ENCODE results near the gene CXCL11.

DNA sequence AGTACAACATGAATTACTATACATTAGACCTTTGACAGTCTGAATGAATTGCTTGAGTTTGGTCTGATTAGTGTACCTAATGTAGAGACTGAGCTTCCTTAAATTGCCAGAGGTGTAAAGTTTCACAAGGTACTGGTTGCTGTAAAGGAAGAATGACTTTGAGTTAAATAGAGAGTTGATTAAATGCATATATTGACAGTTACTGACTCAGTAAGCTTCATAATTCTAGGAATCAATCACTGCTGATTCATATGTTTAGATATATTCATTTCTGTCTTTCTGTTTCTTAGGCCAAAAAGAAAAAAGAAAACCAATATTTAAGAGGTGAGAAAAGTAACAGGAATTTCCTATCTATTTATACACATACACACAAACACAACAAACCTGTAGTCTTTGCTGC lies 22.4 kb upstream of the CXCL11 start:
- TF ChIP-seq, protein P1, sequence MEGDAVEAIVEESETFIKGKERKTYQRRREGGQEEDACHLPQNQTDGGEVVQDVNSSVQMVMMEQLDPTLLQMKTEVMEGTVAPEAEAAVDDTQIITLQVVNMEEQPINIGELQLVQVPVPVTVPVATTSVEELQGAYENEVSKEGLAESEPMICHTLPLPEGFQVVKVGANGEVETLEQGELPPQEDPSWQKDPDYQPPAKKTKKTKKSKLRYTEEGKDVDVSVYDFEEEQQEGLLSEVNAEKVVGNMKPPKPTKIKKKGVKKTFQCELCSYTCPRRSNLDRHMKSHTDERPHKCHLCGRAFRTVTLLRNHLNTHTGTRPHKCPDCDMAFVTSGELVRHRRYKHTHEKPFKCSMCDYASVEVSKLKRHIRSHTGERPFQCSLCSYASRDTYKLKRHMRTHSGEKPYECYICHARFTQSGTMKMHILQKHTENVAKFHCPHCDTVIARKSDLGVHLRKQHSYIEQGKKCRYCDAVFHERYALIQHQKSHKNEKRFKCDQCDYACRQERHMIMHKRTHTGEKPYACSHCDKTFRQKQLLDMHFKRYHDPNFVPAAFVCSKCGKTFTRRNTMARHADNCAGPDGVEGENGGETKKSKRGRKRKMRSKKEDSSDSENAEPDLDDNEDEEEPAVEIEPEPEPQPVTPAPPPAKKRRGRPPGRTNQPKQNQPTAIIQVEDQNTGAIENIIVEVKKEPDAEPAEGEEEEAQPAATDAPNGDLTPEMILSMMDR (conservative IDR thresholded peaks at IDR 0.05; ENCODE audit: low read depth in 2 of 2): no peak
- no peak for TF ChIP-seq REST (IDR thresholded peaks at IDR 0.05; ENCODE audit: unreplicated experiment)
- TF ChIP-seq EZH2 (IDR thresholded peaks at IDR 0.05; ENCODE audit: low read depth, unreplicated experiment): no peak
- TF ChIP-seq, protein P2, sequence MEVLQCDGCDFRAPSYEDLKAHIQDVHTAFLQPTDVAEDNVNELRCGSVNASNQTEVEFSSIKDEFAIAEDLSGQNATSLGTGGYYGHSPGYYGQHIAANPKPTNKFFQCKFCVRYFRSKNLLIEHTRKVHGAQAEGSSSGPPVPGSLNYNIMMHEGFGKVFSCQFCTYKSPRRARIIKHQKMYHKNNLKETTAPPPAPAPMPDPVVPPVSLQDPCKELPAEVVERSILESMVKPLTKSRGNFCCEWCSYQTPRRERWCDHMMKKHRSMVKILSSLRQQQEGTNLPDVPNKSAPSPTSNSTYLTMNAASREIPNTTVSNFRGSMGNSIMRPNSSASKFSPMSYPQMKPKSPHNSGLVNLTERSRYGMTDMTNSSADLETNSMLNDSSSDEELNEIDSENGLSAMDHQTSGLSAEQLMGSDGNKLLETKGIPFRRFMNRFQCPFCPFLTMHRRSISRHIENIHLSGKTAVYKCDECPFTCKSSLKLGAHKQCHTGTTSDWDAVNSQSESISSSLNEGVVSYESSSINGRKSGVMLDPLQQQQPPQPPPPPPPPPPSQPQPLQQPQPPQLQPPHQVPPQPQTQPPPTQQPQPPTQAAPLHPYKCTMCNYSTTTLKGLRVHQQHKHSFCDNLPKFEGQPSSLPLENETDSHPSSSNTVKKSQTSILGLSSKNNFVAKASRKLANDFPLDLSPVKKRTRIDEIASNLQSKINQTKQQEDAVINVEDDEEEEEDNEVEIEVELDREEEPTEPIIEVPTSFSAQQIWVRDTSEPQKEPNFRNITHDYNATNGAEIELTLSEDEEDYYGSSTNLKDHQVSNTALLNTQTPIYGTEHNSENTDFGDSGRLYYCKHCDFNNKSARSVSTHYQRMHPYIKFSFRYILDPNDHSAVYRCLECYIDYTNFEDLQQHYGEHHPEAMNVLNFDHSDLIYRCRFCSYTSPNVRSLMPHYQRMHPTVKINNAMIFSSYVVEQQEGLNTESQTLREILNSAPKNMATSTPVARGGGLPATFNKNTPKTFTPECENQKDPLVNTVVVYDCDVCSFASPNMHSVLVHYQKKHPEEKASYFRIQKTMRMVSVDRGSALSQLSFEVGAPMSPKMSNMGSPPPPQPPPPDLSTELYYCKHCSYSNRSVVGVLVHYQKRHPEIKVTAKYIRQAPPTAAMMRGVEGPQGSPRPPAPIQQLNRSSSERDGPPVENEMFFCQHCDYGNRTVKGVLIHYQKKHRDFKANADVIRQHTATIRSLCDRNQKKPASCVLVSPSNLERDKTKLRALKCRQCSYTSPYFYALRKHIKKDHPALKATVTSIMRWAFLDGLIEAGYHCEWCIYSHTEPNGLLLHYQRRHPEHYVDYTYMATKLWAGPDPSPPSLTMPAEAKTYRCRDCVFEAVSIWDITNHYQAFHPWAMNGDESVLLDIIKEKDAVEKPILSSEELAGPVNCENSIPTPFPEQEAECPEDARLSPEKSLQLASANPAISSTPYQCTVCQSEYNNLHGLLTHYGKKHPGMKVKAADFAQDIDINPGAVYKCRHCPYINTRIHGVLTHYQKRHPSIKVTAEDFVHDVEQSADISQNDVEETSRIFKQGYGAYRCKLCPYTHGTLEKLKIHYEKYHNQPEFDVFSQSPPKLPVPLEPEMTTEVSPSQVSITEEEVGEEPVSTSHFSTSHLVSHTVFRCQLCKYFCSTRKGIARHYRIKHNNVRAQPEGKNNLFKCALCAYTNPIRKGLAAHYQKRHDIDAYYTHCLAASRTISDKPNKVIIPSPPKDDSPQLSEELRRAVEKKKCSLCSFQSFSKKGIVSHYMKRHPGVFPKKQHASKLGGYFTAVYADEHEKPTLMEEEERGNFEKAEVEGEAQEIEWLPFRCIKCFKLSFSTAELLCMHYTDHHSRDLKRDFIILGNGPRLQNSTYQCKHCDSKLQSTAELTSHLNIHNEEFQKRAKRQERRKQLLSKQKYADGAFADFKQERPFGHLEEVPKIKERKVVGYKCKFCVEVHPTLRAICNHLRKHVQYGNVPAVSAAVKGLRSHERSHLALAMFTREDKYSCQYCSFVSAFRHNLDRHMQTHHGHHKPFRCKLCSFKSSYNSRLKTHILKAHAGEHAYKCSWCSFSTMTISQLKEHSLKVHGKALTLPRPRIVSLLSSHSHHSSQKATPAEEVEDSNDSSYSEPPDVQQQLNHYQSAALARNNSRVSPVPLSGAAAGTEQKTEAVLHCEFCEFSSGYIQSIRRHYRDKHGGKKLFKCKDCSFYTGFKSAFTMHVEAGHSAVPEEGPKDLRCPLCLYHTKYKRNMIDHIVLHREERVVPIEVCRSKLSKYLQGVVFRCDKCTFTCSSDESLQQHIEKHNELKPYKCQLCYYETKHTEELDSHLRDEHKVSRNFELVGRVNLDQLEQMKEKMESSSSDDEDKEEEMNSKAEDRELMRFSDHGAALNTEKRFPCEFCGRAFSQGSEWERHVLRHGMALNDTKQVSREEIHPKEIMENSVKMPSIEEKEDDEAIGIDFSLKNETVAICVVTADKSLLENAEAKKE (CRISPR knock-in tag; IDR thresholded peaks at IDR 0.05): no peak
- no peak for TF ChIP-seq POLR2AphosphoS5 (IDR thresholded peaks at IDR 0.05; ENCODE audit: low read depth)
- no peak for TF ChIP-seq EZH2phosphoT487 (IDR thresholded peaks at IDR 0.05; ENCODE audit: unreplicated experiment)
- TF ChIP-seq ETS1 (IDR thresholded peaks at IDR 0.05): no peak
- TF ChIP-seq JUNB (IDR thresholded peaks at IDR 0.05; ENCODE audit: unreplicated experiment): no peak
- TF ChIP-seq ZNF331 (CRISPR knock-in tag; IDR thresholded peaks at IDR 0.05; ENCODE audit: low read depth): no peak
